HG03439 (cell line): ENCODE results near the gene NOD2.

Experiments
- ATAC-seq: cut with Tn5 transposase; IDR thresholded peaks from one replicate; pipeline ENCODE4 v1.9.1; 2021; ENCODE audit warnings: mild to moderate bottlenecking, moderate library complexity; ENCODE audit not compliant: unreplicated experiment

NOD2 gene

DNA sequence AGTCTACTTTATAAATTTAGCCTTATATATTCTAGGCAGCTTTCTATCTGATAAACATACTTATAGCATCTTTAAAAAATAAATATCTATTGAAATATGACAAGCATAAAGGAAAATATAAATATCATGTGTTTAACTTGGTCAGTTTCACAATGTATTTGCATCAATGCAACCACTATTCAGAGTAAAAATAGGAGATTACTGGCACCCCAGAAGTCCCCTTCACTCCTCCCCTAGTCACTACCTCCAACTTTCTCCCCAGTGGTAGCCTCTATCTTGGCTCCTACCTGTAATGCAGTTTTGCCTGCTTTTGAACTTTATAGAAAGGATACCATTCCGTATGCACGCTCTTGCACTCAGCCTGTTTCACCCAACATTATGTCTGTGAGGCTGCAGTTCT is 3.2 kb upstream of the NOD2 start:
- ATAC-seq, result no peak

DNA sequence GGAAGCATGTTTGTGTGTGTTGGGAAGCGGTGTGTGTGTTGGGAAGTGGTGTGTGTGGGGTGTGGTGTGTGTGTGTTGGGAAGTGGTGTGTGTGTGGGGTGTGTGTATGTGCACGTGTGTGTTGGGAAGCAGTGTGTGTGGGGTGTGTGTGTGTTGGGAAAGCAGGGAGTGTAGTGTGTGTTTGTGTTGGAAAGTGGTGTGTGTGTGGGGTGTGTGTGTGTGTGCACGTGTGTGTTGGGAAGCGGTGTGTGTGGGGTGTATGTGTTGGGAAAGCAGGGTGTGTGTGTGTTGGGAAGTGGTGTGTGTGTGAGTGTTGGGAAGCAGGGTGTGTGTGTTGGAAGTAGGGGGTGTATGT is 785 bp upstream of the NOD2 start:
- ATAC-seq, result no peak

DNA sequence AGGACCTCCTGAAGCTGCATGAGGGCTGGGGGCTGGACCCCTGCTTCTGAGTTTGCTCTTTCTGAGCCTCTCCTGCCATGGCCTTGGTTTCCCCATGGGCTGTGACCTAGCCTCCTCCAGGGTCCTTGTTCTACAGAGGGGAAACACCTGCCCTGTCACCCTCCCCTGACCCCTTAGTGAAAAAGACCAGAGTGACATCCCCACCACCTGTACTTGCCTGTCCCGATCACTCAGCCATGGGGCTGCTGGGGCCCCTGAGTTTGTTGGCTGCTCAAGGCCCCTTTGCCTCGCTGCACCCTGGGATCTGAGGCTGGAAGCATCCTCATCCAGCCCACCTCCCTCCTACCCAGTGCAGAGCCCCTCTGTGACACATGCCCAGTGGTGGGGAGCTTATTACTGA is 800 bp downstream of the NOD2 start:
- ATAC-seq, result no peak

DNA sequence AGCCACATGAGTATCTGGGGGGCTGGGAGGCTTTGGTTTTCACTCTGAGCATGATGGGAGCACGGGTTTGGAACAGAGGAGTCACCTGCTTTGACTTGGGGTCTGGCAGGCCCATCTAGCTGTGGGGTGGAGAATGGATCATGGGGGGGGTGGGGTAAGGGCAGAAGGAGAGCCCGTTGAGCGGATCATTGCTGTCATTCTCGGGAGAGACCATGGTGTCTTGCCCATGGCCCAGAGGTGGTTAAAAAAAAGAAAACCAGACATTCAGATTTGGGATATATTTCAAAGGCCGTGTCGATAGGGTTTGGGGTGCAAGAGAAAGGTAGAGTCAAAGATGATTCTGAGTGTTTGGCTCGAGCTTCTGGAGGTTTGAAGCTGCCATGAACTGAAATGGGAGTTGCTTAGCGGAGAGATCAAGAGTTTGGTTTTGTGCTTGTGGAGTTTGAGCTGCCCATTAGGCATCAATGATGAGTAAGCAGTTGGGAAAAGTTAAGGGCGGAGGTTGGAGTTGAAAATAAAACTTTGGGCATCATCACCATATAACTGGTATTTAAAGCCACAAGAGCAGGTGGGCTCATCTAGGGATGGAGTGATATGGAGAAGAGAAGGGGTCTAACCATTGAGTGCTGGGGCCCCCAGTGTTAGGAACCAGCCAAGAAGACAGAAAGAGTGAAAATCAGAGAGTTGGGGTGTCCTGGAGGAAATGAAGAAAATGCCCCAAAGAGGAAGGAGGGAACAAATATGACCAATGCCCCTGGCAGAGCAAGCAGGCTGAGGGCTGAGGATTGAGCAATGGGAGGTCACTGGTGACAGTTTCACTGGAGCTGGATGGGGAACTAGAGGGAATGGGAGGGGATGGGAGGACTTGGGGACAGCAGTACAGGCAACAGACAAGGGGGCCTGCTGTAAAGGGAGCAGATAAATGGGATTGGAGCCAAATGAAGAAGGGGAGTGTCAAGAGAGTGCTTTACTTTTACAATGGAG is 1.9 kb downstream of the NOD2 start:
- no peak for ATAC-seq

DNA sequence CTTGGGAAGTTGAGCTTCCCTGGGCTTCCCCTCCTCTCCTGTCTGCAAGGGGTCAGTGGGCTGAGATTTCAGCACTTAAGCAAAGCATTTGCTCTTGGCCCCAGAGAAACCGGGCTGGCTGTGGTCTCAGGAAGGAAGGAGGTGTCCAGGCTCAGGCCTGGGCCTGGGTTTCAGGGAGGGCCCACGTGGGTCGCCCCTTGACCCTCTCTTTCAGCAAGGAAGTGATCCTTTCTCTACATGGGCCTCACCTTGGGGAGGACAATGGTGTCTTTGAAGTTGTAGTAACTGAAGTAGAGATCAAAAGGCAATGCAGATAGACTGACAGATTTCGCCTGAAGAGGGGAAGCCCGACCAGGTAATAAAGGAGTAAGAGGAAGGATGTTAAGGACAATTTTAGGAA is 2.7 kb downstream of the NOD2 start:
- ATAC-seq, result no peak

DNA sequence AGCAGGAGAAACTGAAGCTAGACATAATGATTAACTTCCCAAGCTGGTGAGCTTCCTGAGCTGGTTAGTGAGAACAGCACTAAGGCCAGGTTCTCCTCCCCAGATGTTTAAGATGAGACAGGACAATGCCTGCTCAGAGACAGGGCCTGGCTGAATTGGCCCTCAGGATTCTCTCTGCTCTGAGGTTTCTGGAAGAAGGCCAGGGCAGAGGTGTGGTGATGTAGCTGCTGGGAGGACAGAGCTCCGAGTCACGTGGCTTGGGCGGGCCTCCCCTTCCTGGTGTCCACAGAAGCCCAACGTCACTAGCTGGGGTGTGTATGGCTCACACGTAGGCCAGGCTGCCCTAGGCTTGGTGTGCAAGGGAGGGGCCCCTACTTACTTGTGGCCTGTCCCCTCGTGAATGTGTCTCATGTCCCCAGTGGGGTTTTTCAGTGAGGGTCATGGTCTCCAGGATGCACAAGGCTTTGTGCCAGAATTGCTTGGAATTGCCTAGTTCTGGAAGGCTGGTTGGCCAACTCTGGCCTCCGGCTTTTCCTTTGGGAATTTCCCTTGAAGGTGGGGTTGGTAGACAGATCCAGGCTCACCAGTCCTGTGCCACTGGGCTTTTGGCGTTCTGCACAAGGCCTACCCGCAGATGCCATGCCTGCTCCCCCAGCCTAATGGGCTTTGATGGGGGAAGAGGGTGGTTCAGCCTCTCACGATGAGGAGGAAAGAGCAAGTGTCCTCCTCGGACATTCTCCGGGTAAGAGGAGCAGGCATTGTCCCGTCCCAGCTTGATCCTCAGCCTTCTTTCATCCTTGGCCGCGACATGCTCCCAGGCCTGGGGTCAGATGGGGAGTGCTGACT is 3.4 kb downstream of the NOD2 start:
- ATAC-seq, result peak; percentile 52

DNA sequence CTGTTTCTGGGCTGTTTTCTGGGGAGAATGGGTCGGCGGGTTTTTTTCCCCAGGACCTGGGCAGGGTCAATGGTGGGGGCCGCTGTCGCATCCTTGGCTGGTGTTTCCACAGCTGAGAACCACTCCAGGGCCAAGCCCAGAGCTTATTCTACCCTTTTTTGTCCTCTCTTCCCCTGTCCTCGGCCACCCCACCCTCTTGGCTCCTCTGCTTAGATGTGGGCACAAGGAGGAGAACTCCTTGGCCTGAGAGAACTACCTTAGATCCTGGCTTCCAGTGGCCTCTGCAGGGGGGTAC is 4.0 kb downstream of the NOD2 start:
- ATAC-seq, result no peak

DNA sequence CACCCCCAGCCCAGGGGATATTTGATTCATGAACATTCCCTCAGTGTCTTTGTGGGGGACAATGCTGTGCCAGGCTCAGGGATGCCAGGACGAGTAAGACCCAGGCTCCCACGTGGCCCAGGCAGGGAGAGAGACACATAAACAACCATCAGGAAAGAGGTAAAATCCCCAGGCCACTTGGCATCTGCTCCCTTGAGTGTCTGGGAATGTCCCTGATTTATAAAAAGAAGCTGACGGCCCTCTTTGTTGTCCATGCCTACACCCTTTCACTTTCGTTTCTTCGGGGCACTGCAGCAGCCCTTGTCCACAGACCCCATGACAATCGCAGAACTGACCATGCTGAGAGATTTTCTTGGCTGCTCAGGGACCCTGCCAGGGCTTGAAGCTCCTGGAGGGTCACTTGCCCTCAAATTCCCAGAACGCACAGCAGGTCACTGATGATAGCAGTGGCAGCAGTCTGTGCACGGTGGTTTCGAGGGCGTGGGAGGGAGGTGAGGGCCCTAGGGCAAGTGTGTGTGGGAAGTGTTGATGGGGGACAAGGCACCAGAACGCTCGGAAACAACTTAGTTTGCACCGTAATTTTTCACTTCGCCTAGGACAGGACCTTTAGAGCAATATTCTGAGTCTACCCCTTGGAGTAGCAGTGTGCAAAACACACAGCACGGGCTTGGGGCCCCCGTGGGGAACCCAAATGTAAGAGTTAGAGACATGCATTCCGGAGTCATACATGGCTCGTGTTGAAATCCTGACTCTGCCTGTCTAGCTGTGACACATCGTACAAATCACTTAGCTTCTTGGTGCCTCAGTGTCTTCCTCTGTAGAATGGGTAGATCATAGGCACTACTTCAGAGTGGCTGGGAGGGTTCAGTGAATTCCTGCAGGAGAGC is 4.7 kb downstream of the NOD2 start:
- peak; percentile 61 for ATAC-seq

DNA sequence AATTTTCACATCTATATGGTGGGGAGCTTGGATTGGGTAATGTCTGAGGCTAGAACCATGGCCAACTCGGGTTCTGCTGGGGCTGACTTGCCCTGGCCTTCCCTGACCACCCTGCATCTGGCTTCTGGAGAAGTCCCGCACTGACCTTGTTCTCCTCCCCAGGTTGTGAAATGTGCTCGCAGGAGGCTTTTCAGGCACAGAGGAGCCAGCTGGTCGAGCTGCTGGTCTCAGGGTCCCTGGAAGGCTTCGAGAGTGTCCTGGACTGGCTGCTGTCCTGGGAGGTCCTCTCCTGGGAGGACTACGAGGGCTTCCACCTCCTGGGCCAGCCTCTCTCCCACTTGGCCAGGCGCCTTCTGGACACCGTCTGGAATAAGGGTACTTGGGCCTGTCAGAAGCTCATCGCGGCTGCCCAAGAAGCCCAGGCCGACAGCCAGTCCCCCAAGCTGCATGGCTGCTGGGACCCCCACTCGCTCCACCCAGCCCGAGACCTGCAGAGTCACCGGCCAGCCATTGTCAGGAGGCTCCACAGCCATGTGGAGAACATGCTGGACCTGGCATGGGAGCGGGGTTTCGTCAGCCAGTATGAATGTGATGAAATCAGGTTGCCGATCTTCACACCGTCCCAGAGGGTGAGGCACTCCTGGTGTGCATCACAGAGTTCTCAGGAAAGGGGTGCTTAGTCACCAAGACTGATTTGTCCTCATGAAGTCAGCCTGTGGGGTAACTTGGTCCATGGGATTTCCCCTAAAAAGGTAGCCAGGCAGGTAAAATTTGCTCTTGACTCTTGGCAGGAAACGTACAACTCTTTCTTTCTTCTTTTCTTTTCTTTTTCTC is 6.1 kb downstream of the NOD2 start:
- ATAC-seq, result no peak

DNA sequence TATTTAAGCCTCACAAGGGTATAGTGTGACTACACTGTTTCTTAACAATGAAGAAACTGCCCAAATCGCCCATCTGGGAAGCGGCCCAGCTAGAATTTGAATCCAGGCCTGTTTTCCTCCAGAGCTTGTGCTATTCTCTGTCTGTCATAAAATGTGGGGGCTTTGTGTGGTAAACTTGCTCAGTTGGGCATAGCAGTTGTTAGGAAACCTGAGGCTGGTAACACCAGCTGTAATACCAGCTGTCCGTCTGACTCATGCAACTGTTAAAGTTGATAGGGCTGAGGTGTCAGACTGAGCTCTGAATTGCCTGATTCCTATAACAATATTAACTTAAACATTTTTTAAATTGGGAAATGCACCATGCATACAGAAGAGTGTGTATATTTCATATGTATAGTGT is 9.3 kb downstream of the NOD2 start:
- ATAC-seq, result no peak

DNA sequence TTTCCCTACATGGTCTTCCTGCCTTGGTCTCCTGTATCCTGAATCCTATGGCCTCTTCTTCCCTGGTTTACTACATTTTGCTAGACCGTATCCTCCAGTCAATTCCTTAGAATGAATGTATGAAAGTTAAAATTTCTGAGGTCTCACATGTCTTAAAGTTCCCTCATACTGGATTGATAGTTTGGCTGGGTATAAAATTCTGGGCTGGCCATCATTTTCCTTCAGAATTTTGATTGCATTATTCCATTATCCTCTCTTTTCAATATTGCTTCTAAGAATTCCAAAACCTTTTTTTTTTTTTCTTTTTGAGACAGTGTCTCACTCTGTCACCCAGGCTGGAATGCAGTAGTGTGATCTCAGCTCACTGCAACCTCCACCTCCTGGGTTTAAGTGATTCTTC is 10.8 kb downstream of the NOD2 start:
- ATAC-seq, result no peak

DNA sequence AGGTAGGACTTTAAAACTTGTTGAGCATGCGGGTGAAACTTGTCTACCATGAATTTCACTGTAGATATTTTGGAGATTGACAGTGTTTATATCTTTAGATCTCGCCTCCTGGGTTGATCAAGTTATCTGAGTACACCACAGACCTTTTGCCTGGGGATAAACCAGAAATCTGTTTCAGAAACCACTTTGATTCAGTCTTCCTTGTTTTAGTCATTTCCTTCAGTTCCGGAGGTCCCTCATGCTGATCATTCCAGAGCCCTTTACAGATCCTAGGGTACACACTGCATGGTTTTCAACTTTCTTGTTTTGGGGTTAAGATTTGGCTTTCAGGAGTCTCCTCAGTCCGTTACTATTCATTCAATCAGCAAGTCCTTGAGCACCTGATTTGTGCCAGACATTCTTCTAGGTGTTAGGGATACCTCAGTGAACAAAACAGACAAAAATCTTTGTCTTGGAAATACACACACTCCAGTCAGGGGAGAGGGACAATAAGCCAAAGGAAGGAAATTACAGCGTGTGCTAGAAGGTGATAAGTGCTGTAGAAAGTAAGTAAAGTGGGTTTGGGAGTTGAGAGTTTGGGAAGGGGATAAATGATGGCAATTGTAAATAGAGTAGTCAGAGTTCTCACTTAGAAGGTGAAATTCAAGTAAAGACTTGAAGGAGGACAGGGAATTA is 12.2 kb downstream of the NOD2 start:
- ATAC-seq, result no peak

DNA sequence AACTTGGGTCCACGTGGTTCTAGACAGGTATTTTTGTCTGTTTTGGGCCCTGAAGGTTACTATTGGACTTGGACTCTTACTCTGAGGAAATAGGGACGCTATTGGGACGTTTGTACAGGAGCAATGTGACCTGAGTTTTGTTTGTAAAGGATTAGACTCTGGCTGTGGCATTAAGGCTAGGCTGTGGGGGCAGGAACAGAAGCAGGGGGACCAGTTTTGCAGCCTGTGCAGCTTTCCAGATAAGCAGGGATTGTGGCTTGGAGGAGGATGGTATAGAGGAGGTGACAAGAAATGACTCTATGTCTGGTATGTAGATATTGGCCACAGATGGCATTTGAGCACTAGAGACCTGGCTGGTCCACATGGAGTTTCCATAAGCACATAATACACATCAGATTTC is 12.8 kb downstream of the NOD2 start:
- ATAC-seq, result no peak

DNA sequence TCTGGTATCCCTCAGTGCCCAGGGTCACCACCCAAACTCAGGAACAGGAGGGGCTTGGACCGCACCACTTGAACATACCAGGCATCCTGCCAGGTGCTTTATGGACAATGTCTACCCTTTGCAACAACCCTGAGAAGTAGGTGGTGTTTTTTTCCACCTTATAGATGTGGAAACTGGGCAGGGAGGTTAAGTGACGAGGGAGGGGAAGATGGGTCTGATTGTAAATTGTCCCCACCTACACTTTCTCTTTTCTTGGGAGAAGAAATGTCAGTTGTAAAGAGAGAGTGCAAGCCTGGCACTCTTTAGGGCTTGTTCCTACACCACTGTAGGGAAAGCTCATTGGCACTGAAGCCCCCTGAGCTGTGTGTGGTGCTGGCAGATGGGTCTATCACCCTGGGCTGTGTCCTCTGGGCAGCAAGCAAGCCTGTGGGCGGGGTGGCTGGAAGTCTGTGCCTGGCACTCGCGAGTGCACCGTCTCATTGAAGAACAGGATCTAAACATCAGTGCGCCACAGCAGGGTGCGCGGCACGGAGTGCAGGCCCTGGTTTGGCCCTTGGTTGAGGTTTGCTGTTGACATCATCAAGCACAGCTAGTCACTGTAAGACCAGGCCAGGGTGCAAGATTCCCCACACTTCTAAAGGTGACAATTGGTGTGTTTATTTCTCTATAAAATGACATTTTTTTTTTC is 15.1 kb downstream of the NOD2 start:
- ATAC-seq, result no peak

DNA sequence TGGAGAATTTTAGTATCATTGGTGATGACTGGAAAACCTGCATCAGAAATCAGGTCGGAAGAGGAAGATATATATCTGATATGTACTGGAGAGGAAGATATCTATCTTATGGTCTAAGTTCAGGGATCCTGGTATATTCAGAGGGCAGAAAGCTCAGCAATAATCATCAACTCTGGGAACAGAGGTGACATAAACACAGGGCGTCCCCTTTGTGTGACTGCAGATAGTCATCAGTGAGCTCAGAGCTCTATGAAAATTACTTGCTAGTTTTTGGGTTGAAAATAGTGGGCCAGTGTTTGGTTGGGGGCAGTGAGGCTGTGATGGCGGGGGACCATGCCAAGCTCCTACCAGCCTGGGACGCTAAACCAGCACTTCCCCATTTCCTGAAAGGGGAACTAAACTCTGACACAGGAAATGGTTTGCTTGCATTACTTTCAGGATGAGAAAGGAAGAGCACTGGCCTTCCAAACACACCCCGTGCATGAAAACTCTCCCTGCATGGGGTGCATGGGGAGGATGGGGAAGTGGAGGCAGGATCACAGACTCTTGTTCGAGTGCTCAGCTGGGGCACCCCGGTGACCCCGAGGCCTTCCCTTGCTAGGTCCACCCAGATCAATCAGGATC is 15.8 kb downstream of the NOD2 start:
- ATAC-seq, result no peak

DNA sequence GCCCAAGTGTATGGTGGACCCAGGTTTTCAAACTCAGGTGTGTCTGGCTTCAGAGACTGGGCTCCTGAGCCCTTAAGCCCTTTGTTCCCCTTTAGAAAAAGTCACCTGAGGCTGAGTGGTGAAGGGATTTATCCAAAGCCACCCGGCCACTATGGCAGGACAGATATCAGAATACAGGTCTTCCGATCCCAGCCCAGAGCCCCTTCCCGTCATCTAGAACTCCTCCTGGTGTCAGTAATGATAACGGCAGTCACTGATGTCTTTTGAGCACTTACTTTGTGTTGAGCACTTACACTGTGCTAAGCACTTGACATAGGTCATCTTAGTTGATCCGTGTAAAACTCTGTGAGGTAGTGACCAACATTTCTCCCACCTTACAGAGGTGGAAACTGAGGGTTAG is 16.6 kb downstream of the NOD2 start:
- no peak for ATAC-seq

DNA sequence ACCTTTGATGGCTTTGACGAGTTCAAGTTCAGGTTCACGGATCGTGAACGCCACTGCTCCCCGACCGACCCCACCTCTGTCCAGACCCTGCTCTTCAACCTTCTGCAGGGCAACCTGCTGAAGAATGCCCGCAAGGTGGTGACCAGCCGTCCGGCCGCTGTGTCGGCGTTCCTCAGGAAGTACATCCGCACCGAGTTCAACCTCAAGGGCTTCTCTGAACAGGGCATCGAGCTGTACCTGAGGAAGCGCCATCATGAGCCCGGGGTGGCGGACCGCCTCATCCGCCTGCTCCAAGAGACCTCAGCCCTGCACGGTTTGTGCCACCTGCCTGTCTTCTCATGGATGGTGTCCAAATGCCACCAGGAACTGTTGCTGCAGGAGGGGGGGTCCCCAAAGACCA is 17.6 kb downstream of the NOD2 start:
- ATAC-seq, result no peak

DNA sequence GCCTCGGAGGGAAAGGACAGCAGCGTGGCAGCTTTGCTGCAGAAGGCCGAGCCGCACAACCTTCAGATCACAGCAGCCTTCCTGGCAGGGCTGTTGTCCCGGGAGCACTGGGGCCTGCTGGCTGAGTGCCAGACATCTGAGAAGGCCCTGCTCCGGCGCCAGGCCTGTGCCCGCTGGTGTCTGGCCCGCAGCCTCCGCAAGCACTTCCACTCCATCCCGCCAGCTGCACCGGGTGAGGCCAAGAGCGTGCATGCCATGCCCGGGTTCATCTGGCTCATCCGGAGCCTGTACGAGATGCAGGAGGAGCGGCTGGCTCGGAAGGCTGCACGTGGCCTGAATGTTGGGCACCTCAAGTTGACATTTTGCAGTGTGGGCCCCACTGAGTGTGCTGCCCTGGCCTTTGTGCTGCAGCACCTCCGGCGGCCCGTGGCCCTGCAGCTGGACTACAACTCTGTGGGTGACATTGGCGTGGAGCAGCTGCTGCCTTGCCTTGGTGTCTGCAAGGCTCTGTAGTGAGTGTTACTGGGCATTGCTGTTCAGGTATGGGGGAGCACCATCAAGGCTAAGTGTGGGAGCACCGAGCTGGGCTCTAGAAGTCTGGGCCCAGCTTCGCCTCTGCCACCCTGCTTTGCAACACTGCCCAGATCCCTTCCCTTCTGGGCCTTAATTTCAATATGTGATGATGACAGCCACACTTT is 18.6 kb downstream of the NOD2 start:
- no peak for ATAC-seq
